GM18519 (cell line): ENCODE results near the gene TXNDC16.
"Not testable (repeated sequence)": the region's sequence is repeated elsewhere in the genome, so short reads cannot be mapped to it uniquely, and the experiment has no call there.

Experiments used
- ATAC-seq: cut with Tn5 transposase; IDR thresholded peaks from one replicate; pipeline ENCODE4 v1.9.1; 2021; ENCODE audit warnings: mild to moderate bottlenecking, moderate library complexity; ENCODE audit not compliant: unreplicated experiment, low FRiP score

Gene TXNDC16

GRCh38 chr14:52546318-52546670 lies 6.0 kb downstream of the TXNDC16 start:
- no peak for ATAC-seq

DNA sequence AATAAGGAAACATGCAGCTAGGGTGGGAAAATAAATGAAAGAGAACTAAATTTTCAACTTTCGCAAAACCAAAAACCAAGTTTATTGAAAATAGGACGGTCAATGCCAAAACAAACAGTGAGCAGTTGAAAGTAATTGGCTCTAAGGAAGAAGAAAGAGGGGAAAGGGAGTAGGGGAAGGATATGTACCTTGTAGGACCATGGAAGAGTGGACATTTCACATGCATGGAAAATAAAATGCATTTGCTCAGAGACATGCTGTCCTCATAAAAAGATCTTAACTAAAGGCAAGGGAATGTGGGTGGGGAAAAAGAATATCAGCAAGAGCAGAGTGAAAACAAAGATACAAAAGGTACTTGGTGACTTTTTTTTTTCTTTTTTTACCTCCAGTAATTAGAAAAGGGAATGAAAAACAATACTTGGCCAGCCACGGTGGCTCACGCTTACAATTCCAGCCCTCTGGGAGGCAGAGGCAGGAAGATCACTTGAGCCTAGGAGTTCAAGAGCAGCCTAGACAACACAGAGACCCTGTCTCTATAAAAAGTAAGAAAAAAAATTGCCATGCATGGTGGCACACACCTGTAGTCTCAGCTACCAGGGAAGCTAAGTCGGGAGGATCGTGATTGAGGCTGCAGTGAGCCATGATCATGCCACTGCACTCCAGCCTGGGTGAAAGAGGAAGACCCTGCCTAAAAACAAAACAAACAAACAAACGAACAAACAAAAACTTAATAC lies 6.6 kb downstream of the TXNDC16 start:
- no peak for ATAC-seq

DNA sequence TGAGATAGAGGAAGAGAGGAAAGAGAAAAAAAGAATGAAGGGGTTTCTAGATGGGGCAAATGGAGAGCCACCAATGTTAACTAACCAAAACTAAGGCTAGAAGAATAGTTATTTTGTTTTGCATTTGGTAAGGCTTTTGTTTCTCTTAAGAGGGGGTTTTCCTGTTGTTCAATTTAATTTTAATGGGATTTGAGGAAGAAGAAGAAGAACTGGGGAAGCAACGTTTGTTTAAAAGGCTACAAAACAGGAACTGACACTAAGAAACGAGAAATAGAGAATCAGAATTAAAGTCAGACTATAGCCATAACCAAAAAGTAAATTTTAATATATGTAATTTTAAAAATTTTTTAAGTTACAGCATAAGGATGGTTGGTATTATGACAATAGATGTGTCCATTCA lies 13.7 kb downstream of the TXNDC16 start:
- ATAC-seq: no peak

DNA sequence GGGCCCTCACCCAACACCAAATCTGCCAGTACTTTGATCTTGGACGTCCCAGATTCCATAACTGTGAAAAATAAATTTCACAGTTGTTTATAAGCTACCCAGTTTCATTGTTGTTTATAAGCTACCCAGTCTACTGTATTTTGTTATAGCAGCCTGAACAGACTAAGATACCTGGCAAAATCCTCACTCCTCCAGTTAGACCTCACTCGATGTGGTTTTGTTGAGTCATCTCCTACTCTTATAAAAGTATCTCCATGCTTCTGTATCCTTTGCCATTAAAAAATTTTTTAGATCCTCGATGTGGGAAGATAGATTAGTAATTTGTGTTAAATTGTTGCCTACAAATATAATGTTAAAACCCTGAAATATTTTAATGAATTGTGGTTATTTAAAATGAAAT lies 16.0 kb downstream of the TXNDC16 start:
- ATAC-seq: no peak

- ATAC-seq: no peak
Measured at GRCh38 chr14:52531481-52531880, 20.8 kb downstream of the TXNDC16 start.

DNA sequence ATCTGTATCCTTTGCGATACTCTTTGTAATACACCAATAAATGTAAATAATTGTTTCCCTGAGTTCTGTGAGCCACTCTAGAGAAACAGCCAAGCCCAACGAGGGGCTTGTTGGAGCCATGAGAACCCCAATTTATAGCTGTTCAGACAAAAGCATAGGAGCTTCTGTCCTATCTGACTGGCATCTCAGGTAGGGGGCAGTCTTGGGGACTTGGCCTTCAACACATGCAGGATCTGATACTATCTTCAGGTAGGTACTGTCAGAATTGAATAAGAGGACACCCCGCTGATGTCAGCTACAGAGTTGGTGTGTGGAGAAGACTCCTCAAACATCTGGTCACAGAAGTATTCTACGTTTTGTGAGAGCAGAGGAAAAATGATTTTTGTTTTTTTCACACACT lies 25.3 kb downstream of the TXNDC16 start:
- ATAC-seq: no peak

DNA sequence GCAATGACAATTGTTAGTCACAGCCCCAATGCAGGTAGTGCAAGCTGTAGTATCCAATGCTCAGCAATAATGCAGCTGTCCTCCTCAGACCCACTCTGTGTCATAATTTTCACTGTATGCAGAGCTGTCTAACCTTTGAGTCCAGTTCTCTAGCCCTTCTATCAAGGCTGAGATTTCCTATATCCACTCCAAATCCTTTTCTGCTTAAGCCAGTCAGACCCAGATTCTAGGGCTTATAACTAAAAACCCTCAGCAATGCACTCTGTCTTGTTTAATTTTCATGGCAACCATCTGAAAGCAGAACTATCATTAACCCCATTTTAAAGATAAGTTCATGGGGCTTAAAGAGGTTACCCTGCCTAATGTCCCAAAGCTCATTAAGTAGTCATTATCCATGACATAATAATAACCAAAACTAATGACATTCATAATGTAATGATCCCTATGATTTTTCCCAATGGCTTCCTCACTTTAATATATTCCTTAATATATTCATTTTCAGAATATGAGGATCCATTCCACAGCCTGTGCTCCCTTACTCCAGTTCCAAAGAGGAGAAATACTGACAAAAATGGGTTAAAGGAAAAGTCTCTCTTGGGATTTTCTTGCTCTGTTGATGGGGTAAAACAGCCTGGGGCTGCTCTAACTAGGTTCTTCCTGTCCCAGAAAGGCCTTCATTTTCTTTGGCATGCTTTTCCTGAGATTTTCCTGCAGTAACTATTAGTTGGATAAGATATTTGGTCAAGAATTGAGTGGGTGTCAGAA lies 29.5 kb downstream of the TXNDC16 start:
- no peak for ATAC-seq

- ATAC-seq: no peak
Measured at GRCh38 chr14:52522033-52522432, 30.3 kb downstream of the TXNDC16 start.

DNA sequence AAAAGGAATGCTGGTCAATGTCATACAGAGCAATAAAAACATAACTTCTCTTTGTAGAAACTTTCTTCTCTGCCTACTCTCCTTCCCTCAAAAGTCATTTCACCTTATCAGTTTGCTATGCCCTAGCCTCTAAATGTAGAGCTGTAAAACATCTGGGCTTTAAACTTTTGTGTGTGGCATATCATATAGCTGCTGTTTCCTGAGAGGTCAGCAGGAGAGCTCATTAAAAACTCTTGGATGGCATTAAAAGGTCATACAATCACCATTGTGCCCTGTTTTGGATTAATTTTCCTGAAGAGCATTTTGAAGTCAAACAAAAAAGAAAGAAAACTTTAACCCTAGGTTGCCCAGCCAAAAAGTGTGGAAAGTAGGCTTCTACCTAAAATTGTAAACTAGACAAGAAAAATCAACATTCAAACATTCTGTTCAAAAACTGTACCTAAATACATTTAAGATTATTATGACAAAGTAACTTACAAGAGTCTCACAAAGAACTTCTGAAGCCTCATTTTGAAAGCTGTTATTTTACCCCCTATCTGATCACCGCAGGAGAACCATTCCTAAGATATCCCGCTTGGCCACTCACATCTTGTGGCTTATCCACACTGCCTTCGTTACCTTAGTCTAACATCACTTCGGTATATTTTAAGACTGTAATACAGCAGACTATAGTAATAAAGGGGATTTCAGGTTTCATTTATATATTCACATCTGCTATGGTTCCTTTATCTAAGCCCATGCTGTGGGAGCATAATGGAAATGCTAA lies 38.1 kb downstream of the TXNDC16 start:
- ATAC-seq: no peak

GRCh38 chr14:52513249-52513648 lies 39.1 kb downstream of the TXNDC16 start:
- no peak for ATAC-seq

- ATAC-seq: no peak
Measured at GRCh38 chr14:52494444-52494843, 57.9 kb downstream of the TXNDC16 start.

- ATAC-seq: no peak
Measured at GRCh38 chr14:52485350-52485960, 66.8 kb downstream of the TXNDC16 start.

DNA sequence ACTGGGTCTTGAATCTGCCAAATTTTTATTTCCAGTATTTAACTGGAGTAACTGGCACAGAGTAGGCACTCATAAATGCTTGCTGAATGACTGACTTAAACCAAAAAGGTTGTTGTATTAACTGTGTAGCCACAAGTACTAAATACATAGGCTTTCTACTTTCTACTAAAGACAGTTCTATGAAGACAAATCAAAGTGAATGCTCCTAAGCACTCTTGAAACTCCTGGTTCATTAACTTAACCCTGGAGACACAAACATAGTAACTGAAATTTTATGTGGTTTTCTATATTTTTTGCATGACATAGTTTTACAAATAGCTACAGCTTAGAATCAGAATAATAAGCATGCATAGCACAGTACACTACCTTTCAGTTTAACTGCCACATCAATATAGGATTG lies 70.4 kb downstream of the TXNDC16 start:
- peak; percentile 35 for ATAC-seq

DNA sequence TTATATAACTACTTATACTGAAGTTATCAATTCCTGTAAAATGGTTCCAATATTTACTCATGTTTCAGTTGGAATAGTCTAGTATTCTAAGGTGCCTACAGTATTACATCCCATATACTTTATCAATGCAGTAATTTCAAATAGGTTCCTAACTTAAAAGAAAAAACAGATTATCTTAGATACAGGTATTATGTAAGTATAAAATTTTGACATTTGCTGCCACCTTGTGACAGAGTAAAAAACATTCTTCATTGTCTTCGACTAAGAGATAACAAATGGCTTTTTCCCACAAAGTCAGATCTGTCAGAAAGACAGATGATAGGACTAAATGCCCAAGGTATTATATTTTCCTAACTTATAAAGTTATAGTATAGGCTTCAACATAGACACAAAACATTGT lies 78.7 kb downstream of the TXNDC16 start:
- no peak for ATAC-seq

DNA sequence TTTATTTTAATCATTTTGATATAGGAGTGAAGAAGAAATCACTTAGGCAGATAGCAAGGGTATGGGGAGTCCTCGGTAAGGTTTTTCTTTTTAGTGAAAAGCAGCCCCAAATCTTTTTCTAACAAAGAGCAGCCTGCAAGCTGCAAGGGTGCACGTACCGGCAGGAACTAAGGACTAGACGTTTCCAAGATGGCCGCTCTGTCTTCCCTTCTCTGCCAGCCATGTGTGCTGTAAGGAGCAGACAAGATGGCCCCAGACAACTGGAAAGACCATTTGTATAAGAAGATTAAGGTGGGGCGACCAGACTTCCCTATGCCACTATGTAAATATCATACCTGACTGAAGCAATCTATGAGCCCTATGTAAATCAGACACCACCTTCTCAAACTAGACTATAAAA lies 79.6 kb downstream of the TXNDC16 start:
- ATAC-seq: no peak

DNA sequence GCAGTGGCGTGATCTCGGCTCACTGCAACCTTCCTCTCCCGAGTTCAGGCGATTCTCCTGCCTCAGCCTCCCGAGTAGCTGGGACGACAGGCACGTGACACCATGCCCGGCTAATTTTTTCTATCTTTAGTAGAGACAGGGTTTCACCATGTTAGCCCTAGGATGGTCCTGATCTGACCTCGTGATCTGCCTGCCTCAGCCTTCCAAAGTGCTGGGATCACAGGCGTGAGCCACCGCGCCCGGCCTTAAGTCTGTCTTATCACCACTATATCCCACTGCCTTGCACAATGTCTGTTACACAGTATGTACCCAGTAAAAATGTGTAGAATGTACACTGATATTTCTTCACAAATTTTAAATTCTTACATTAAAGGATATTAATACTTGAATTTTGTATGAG lies 80.1 kb downstream of the TXNDC16 start:
- ATAC-seq: not testable (repeated sequence)

- no peak for ATAC-seq
Measured at GRCh38 chr14:52467515-52468266, 84.6 kb downstream of the TXNDC16 start.

GRCh38 chr14:52464175-52464574 lies 88.1 kb downstream of the TXNDC16 start:
- ATAC-seq: no peak

DNA sequence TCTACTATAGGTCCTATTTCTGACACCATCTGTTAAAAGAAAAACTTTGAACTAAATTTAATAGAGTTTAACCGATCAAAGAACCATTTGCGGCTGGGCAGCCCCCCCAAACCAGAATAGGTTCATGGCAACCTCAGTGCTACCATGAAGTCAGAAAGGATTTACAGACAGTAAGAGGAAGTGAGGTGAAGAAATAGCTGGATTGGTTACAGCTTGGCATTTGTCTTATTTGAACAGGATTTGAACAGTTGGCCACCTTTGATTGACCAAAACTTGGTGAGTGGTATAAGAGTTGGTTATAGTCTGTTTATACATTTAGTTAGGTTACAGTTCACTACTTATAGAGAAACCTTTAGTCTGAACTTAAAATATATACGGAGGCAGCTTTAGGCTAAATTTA lies 88.9 kb downstream of the TXNDC16 start:
- no peak for ATAC-seq

- ATAC-seq: no peak
Measured at GRCh38 chr14:52461721-52462120, 90.6 kb downstream of the TXNDC16 start.
